Coronary artery (tissue), 2 donors: ENCODE data around the gene FLYWCH1.

Source experiments
- DNase-seq: peaks from one replicate; pipeline ENCODE4 v3.0.0-alpha.2; 2017; ENCODE audit warnings: low spot score
- H3K27ac ChIP-seq, 2 donors: fragments of 200-600 bp; sonication (generic); one replicate each; pipeline ENCODE4 v1.5.1; 2016 to 2019
- H3K4me3 ChIP-seq: fragments of 200-600 bp; sonication (generic); 2 replicates; pipeline ENCODE4 v1.5.1; 2016; ENCODE audit warnings: mild to moderate bottlenecking, moderate library complexity
- CTCF ChIP-seq: fragments of 200-600 bp; sonication (generic); IDR thresholded peaks from one replicate; pipeline ENCODE4 v1.5.1; 2019; ENCODE audit warnings: antibody characterized with exemption

The FLYWCH1 gene

DNA sequence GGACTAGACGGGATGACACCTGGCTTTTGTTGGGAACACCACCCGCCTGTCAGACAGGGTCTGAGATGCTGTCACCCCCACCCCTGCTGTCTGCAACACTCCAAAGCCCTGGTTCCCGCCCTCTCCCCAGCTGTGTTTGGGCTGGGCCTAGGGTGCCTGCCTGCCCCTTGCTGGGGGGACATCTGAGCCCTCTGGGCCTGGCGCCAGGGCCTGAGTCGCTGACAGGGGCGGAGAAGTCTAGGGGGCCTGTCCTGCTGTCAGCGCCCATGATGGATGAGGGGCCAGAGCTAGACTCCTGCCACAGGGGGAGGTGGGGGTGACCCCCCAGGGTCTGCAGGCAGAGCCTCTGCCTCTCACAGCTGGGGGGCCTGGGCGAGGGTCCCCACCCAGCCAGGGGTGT lies 76.1 kb downstream of the FLYWCH1 start:
- DNase-seq = no peak
- Histone ChIP-seq H3K27ac (no peak overlapping the region), H3K4me3 (no peak overlapping the region)
- no peak for TF ChIP-seq CTCF

- H3K27ac ChIP-seq = no peak overlapping the region
- no peak overlapping the region for H3K4me3 ChIP-seq
- DNase-seq = no peak
- no peak for TF ChIP-seq CTCF
These were observed 76.9 kb downstream of the FLYWCH1 start for GRCh38 chr16:2988590-2989099.

- DNase-seq = no peak
- no peak overlapping the region for H3K27ac ChIP-seq
- TF ChIP-seq CTCF = no peak
- H3K4me3 ChIP-seq = no peak overlapping the region
These were observed 79.2 kb downstream of the FLYWCH1 start for GRCh38 chr16:2990891-2991290.

DNA sequence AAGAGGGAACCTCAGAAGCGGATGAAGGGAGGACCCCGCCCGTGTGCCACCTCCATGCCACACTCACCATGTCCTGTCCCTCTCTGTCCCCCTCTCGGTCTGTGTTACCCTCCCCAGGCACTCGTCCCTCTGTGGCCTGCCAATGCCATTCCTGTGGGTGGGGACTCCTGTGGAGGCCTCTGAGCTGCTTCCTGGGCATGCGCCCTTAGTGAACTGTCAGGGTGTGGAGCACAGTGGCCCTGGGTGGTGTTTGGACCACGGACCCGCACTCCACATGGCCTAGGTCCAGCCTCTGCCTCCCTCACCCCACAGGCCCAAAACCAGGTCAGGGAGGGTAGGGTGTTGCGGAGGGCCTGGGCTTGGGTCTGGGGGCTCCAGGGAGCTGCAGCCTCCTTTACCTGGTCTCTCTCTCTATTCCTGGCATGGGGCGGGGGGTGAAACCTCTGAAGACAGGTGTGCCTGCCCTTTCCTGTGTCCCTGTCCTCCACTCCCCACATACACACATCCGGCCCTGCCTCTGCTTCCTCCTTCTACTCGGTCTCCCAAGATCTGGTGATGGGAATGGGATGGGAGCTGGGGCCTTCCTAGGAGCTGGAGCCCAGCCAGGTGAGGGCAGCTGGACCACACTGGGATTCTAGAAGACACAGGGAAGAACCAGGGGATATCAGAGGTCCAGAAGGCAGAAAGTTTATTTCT lies 80.0 kb downstream of the FLYWCH1 start:
- TF ChIP-seq CTCF = no peak
- no peak for DNase-seq
- H3K4me3 ChIP-seq = no peak overlapping the region

DNA sequence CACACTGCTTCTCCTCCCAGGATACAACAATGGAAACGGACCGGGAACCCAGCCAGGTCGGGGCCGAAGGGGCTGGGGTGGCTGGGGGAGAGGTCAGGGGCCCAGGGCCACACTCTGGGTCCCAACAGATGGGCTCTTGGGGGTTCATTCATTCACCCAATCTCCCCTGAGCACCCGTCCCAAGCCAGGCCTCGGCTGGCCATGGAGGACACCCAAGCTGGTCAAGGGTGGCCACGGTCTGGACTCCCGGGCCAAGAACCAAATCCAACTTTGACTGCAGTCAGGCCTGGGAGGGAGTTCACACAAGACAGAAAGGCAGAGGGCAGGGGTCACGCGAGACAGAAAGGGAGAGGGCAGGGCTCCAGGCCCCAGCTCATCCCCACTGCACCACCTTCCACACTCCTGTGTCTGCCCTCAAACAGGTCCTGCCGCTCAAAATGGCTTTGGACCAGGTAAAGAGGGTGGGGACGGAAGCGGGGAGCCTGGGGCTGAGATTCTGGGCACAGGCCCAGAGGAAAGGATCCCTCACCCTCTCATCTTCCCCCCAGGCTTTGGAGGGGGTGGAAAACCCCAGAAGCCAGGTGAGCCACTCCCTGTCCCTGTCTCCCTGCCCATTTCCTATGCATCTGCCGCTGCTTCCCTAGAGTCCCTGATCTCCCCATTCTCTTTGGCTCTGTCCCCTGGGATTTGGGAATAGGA lies 80.8 kb downstream of the FLYWCH1 start:
- TF ChIP-seq CTCF = no peak
- Histone ChIP-seq H3K27ac (no peak overlapping the region), H3K4me3 (no peak overlapping the region)
- no peak for DNase-seq

More for the DNA sequence above, 80.0 kb downstream of the FLYWCH1 start:
- no peak overlapping the region for H3K27ac ChIP-seq

DNA sequence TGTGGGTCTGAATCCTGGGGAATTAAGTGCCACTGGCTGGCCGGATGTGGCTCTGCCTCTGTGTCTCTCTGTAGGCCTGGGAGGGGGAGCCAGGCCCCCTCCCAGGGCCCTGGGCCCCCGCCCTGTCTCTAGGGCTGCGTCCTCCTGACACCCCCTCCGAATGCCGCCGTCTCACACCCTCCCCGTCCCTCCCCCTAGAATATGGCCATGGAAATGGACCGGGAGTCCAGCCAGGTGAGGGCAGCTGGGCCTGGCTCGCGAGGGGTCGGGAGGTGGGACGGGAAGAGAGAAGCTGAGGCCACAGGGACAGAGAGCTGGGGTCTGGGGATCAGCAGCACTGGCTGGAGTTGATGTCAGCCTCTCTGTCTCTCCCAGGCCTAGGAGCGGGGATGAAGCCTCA lies 84.6 kb downstream of the FLYWCH1 start:
- TF ChIP-seq CTCF = no peak
- no peak for DNase-seq
- Histone ChIP-seq H3K4me3 (no peak overlapping the region), H3K27ac (no peak overlapping the region)

DNA sequence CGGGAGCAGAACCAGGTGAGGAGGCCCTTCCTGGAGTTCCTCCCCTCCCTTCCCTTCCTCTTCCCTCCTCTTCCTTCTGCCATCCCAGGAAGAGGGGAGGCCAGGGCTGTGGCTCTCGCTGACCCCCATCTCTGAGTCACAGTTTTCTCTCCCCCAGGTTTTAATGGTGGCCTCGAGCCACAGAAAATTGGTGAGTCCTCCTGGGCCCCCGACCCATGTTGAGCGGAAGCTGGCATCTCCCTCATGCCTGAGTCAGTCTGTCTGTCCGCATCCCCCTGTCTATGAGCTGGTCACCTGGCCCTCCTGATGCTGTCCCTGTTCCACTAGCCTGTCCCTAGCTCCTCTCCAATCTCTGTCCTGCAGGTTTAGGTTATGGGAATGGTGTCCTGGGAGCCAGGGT lies 88.2 kb downstream of the FLYWCH1 start:
- H3K27ac ChIP-seq = no peak overlapping the region
- DNase-seq = no peak
- no peak for TF ChIP-seq CTCF
- no peak overlapping the region for H3K4me3 ChIP-seq
